Liver (tissue), 3 donors: ENCODE data around the gene PROZ.

Source experiments
- EGR1 ChIP-seq, 2 donors: IDR thresholded peaks; 2 replicates each; pipeline ENCODE4 v1.6.1; 2016 to 2018; ENCODE audit warnings: antibody characterized with exemption in 2 of 2, low read depth in 2 of 2
- FOXA1 ChIP-seq: IDR thresholded peaks from 2 replicates; pipeline ENCODE4 v1.6.1; 2016; ENCODE audit warnings: antibody characterized with exemption
- GABPA ChIP-seq, 2 donors: IDR thresholded peaks in 1 of 2; conservative IDR thresholded peaks in 1 of 2; 2 replicates each; pipeline ENCODE4 v1.6.1; 2016; ENCODE audit warnings: antibody characterized with exemption in 2 of 2, mild to moderate bottlenecking in 1 of 2, moderate library complexity in 1 of 2
- HNF4G ChIP-seq: IDR thresholded peaks from 2 replicates; pipeline ENCODE4 v1.6.1; 2016; ENCODE audit warnings: antibody characterized with exemption
- JUND ChIP-seq, 2 donors: IDR thresholded peaks; 2 replicates each; pipeline ENCODE4 v1.6.1; 2016; ENCODE audit warnings: antibody characterized with exemption in 2 of 2
- MAX ChIP-seq: IDR thresholded peaks from 2 replicates; pipeline ENCODE4 v1.6.1; 2016; ENCODE audit warnings: antibody characterized with exemption
- RAD21 ChIP-seq, 2 donors: IDR thresholded peaks; 2 replicates each; pipeline ENCODE4 v1.6.1; 2016; ENCODE audit warnings: antibody characterized with exemption in 2 of 2, mild to moderate bottlenecking in 2 of 2
- RXRA ChIP-seq, 2 donors: IDR thresholded peaks; 2 replicates each; pipeline ENCODE4 v1.6.1; 2017 to 2018; ENCODE audit warnings: antibody characterized with exemption in 2 of 2, mild to moderate bottlenecking in 1 of 2
- SP1 ChIP-seq: IDR thresholded peaks from 2 replicates; pipeline ENCODE4 v1.6.1; 2018; ENCODE audit warnings: antibody characterized with exemption, mild to moderate bottlenecking
- TAF1 ChIP-seq: conservative IDR thresholded peaks from 2 replicates; pipeline ENCODE4 v1.6.1; 2016; ENCODE audit warnings: antibody characterized with exemption, mild to moderate bottlenecking
- YY1 ChIP-seq: IDR thresholded peaks from 2 replicates; pipeline ENCODE4 v1.6.1; 2016; ENCODE audit warnings: antibody characterized with exemption, mild to moderate bottlenecking
- TF ChIP-seq, protein P1 (sequence below): fragments of 150-350 bp; IDR thresholded peaks from 2 replicates; pipeline ENCODE4 v1.5.1; 2017; ENCODE audit warnings: improper control_type of control experiment, low read depth, low read length; ENCODE audit not compliant: missing input control
- TF ChIP-seq, protein P2 (sequence below): IDR thresholded peaks from 2 replicates; pipeline ENCODE4 v1.6.1; 2016; ENCODE audit warnings: antibody characterized with exemption, mild to moderate bottlenecking
- TF ChIP-seq, protein P3 (sequence below): IDR thresholded peaks from 2 replicates; pipeline ENCODE4 v1.6.1; 2016; ENCODE audit warnings: antibody characterized with exemption
- donor health status: healthy.
- donor health status: healthy.

DNA sequence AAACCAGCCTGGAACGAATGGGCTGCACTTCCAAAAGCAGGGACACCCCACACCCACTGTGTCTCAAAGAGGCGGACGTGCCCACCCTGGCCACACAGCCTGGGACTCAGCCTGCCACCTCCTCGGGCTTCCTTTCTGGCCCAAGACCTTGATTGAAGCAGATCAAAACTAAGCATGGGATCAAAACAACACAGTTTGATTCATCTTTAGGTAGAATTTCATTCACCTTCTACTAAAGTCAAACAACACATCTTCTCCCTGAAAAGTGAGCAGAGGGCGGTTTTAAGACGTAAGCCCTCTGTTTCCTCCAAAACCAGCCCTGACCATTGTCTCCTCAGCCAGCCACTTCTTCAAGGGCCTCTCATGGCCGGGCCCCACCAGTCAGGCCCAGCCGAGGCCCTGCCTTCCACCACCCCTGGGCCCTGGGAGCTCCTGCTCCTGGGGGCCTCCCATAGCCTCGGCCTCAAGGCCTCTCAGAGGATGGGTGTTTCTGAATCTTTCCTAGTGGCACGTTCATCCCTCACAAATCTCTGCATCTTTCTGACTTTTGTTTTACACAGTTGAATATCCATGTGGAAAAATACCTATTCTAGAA is 42.1 kb upstream of the PROZ start:
- TF ChIP-seq SP1 = no peak
- TF ChIP-seq, protein P1, sequence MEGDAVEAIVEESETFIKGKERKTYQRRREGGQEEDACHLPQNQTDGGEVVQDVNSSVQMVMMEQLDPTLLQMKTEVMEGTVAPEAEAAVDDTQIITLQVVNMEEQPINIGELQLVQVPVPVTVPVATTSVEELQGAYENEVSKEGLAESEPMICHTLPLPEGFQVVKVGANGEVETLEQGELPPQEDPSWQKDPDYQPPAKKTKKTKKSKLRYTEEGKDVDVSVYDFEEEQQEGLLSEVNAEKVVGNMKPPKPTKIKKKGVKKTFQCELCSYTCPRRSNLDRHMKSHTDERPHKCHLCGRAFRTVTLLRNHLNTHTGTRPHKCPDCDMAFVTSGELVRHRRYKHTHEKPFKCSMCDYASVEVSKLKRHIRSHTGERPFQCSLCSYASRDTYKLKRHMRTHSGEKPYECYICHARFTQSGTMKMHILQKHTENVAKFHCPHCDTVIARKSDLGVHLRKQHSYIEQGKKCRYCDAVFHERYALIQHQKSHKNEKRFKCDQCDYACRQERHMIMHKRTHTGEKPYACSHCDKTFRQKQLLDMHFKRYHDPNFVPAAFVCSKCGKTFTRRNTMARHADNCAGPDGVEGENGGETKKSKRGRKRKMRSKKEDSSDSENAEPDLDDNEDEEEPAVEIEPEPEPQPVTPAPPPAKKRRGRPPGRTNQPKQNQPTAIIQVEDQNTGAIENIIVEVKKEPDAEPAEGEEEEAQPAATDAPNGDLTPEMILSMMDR = no peak
- no peak for TF ChIP-seq MAX
- no peak for TF ChIP-seq HNF4G
- no peak for TF ChIP-seq TAF1
- TF ChIP-seq, protein P2, sequence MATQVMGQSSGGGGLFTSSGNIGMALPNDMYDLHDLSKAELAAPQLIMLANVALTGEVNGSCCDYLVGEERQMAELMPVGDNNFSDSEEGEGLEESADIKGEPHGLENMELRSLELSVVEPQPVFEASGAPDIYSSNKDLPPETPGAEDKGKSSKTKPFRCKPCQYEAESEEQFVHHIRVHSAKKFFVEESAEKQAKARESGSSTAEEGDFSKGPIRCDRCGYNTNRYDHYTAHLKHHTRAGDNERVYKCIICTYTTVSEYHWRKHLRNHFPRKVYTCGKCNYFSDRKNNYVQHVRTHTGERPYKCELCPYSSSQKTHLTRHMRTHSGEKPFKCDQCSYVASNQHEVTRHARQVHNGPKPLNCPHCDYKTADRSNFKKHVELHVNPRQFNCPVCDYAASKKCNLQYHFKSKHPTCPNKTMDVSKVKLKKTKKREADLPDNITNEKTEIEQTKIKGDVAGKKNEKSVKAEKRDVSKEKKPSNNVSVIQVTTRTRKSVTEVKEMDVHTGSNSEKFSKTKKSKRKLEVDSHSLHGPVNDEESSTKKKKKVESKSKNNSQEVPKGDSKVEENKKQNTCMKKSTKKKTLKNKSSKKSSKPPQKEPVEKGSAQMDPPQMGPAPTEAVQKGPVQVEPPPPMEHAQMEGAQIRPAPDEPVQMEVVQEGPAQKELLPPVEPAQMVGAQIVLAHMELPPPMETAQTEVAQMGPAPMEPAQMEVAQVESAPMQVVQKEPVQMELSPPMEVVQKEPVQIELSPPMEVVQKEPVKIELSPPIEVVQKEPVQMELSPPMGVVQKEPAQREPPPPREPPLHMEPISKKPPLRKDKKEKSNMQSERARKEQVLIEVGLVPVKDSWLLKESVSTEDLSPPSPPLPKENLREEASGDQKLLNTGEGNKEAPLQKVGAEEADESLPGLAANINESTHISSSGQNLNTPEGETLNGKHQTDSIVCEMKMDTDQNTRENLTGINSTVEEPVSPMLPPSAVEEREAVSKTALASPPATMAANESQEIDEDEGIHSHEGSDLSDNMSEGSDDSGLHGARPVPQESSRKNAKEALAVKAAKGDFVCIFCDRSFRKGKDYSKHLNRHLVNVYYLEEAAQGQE = no peak
- TF ChIP-seq FOXA1 = no peak
- TF ChIP-seq YY1 = no peak
- no peak for TF ChIP-seq RAD21 (IDR thresholded peaks at IDR 0.05)
- no peak for TF ChIP-seq RXRA (IDR thresholded peaks at IDR 0.05)
- TF ChIP-seq GABPA (IDR thresholded peaks at IDR 0.05 in 1 of 2, conservative IDR thresholded peaks at IDR 0.05 in 1 of 2) = no peak
- no peak for TF ChIP-seq JUND (IDR thresholded peaks at IDR 0.05)
- TF ChIP-seq EGR1 (IDR thresholded peaks at IDR 0.05; ENCODE audit: low read depth in 2 of 2) = no peak
- TF ChIP-seq, protein P3, sequence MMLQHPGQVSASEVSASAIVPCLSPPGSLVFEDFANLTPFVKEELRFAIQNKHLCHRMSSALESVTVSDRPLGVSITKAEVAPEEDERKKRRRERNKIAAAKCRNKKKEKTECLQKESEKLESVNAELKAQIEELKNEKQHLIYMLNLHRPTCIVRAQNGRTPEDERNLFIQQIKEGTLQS = no peak
